Measurements from ENCODE around the gene TRERF1. TPM values are rescaled to one million over a fixed set of nuclear protein-coding genes. Genes with fewer than 3 reads are reported as not detected.

TRERF1 gene
- total RNA-seq, 1 donor from 2014 or later: 8.3 TPM

DNA sequence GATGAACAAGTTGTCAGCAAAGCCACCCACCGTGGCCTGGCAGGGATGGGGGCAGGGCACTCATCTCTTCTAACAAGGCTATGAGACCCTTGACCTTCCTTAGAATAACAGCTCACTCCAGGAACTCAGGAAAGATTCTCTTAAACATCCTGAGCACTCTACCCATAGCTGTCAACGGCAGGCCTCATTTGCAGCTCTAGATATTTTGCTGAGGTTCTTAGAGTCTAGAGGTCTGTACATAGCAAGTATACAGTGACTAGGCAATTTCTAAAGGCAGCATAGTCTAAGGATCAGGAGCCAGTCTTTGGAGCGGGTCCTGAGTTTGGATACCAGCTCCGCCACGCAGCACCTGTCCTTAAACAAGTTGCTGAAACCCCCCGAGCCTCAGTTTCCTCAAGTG, 11.7 kb downstream of the TRERF1 start:
- H2AFZ ChIP-seq (replicated peaks): no peak overlapping the region
- H3F3A ChIP-seq (ENCODE audit: low read depth): peaks cover 35% of the 10 kb centered on the region
- no peak for TF ChIP-seq EZH2 (IDR thresholded peaks at IDR 0.05)
- TF ChIP-seq, protein P1, sequence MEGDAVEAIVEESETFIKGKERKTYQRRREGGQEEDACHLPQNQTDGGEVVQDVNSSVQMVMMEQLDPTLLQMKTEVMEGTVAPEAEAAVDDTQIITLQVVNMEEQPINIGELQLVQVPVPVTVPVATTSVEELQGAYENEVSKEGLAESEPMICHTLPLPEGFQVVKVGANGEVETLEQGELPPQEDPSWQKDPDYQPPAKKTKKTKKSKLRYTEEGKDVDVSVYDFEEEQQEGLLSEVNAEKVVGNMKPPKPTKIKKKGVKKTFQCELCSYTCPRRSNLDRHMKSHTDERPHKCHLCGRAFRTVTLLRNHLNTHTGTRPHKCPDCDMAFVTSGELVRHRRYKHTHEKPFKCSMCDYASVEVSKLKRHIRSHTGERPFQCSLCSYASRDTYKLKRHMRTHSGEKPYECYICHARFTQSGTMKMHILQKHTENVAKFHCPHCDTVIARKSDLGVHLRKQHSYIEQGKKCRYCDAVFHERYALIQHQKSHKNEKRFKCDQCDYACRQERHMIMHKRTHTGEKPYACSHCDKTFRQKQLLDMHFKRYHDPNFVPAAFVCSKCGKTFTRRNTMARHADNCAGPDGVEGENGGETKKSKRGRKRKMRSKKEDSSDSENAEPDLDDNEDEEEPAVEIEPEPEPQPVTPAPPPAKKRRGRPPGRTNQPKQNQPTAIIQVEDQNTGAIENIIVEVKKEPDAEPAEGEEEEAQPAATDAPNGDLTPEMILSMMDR (IDR thresholded peaks at IDR 0.05): no peak
- no peak for TF ChIP-seq EZH2phosphoT487 (IDR thresholded peaks at IDR 0.05)
- H3K4me1 ChIP-seq: peaks cover 53% of the 10 kb centered on the region
- no peaks in the 10 kb centered on the region for H3K9me3 ChIP-seq (ENCODE audit: low read depth)
- no peak overlapping the region for H3K4me3 ChIP-seq
- Mint-ChIP-seq H3K4me1 (peaks cover 55% of the 10 kb centered on the region), H3K27ac (no peak overlapping the region), H3K9me3 (peaks cover 2% of the 10 kb centered on the region), H3K36me3 (peaks cover 1% of the 10 kb centered on the region), H3K4me3 (no peak overlapping the region), H3K27me3 (ENCODE audit: insufficient read depth, low read depth) (peaks cover 4% of the 10 kb centered on the region)
- H3K27ac ChIP-seq: no peak overlapping the region
- no peak overlapping the region for H3K9ac ChIP-seq
- peaks cover 64% of the 10 kb centered on the region for H4K20me1 ChIP-seq (ENCODE audit: low read depth)
- H3K36me3 ChIP-seq: no peaks in the 10 kb centered on the region
- no peaks in the 10 kb centered on the region for H3K27me3 ChIP-seq
- peaks cover 99% of the 10 kb centered on the region for H3K79me2 ChIP-seq (ENCODE audit: low read depth)
- DNase-seq (ENCODE audit: low spot score): no peak
- H3K4me2 ChIP-seq: peak overlapping the region; percentile 82

DNA sequence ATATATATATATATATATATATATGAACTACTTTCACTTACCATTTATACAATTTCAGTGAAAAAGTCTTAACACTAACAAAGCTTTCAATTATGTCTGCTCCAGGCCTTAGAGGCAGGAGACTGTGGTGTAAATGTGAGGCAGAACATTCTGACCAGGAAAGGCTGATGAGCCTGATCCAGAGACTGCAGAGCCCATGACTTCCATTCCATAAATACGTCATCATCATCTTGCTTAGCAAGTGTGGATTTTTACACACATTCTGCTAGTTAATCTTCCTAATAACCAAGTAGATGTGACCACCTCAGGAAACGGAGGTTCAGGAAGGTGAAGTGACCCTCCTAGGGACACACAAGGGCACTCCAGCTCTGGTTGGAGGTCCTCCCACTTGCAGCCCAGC, 14.9 kb downstream of the TRERF1 start:
- H3K9me3 ChIP-seq (ENCODE audit: low read depth): no peaks in the 10 kb centered on the region
- peaks cover 4% of the 10 kb centered on the region for H3K27me3 Mint-ChIP-seq (ENCODE audit: insufficient read depth, low read depth)
- peaks cover 11% of the 10 kb centered on the region for H3K36me3 ChIP-seq
- H3K27me3 ChIP-seq: no peaks in the 10 kb centered on the region
- no peak overlapping the region for H3K4me3 Mint-ChIP-seq
- peaks cover 17% of the 10 kb centered on the region for H3K36me3 Mint-ChIP-seq
- H3K9me3 Mint-ChIP-seq: peaks cover 23% of the 10 kb centered on the region
- H3K4me1 ChIP-seq: peaks cover 29% of the 10 kb centered on the region
- H3K4me3 ChIP-seq: no peak overlapping the region
- no peak for DNase-seq (ENCODE audit: low spot score)
- no peak overlapping the region for H3K4me2 ChIP-seq
- H4K20me1 ChIP-seq (ENCODE audit: low read depth): peaks cover 38% of the 10 kb centered on the region
- peaks cover 29% of the 10 kb centered on the region for H3F3A ChIP-seq (ENCODE audit: low read depth)
- TF ChIP-seq EZH2phosphoT487 (IDR thresholded peaks at IDR 0.05) (no peak), EZH2 (IDR thresholded peaks at IDR 0.05) (no peak)
- TF ChIP-seq, protein P1 (IDR thresholded peaks at IDR 0.05): no peak
- peaks cover 100% of the 10 kb centered on the region for H3K79me2 ChIP-seq (ENCODE audit: low read depth)
- no peak overlapping the region for H3K27ac Mint-ChIP-seq
- H3K9ac ChIP-seq: no peak overlapping the region
- H2AFZ ChIP-seq (replicated peaks): no peak overlapping the region
- H3K27ac ChIP-seq: no peak overlapping the region
- H3K4me1 Mint-ChIP-seq: peaks cover 30% of the 10 kb centered on the region

DNA sequence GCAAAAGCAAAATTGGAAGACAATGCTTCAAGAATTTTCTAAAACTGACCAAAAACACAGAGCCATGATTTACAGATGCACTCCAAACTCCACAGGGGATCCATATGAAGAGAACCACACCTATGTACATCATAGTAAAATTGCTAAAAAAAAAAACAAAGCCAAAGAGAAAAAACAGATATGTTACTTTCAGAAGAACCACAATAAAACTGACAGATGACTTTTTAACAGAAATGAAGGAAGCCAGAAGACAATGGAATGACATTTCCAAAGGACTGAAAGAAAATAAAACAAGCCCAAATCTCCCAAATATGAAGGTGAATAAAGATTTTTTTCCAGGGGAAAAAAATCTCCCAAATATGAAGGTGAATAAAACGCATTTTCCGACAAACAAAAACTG, 17.5 kb downstream of the TRERF1 start:
- no peak overlapping the region for H2AFZ ChIP-seq (replicated peaks)
- no peak overlapping the region for H3K27ac ChIP-seq
- H3K36me3 ChIP-seq: peaks cover 11% of the 10 kb centered on the region
- H3K9me3 ChIP-seq (ENCODE audit: low read depth): no peaks in the 10 kb centered on the region
- no peak overlapping the region for H3K27ac Mint-ChIP-seq
- peaks cover 21% of the 10 kb centered on the region for H3K4me1 Mint-ChIP-seq
- H4K20me1 ChIP-seq (ENCODE audit: low read depth): peaks cover 26% of the 10 kb centered on the region
- TF ChIP-seq EZH2phosphoT487 (IDR thresholded peaks at IDR 0.05): no peak
- TF ChIP-seq, protein P1 (IDR thresholded peaks at IDR 0.05): no peak
- no peak for TF ChIP-seq EZH2 (IDR thresholded peaks at IDR 0.05)
- H3K4me2 ChIP-seq: no peak overlapping the region
- H3K27me3 Mint-ChIP-seq (ENCODE audit: insufficient read depth, low read depth): peaks cover 4% of the 10 kb centered on the region
- no peak for DNase-seq (ENCODE audit: low spot score)
- H3K4me3 ChIP-seq: no peak overlapping the region
- no peaks in the 10 kb centered on the region for H3K27me3 ChIP-seq
- no peak overlapping the region for H3K9ac ChIP-seq
- peaks cover 34% of the 10 kb centered on the region for H3F3A ChIP-seq (ENCODE audit: low read depth)
- H3K4me3 Mint-ChIP-seq: no peak overlapping the region
- H3K36me3 Mint-ChIP-seq: peaks cover 22% of the 10 kb centered on the region
- H3K79me2 ChIP-seq (ENCODE audit: low read depth): peaks cover 94% of the 10 kb centered on the region
- H3K9me3 Mint-ChIP-seq: peaks cover 23% of the 10 kb centered on the region
- peaks cover 26% of the 10 kb centered on the region for H3K4me1 ChIP-seq
